Measurements from ENCODE around the gene PAK2. TPM values are rescaled to one million over a fixed set of nuclear protein-coding genes. Genes with fewer than 3 reads are reported as not detected.

Gene PAK2
- 10 to 100 TPM; 70.1 to 83.3 TPM for total RNA-seq

- peak within 1 kb of the TSS; percentile 90 for H3K4me3 Mint-ChIP-seq
- no peaks in the 10 kb centered on the region for H3K9me3 Mint-ChIP-seq
These were observed at the start of gene PAK2 for GRCh38 chr3:196739671-196740480. Gene PAK2, plus strand, starts transcription at chr3:196739857. Its CDS starts 42,790 bp downstream, at chr3:196782647.

DNA sequence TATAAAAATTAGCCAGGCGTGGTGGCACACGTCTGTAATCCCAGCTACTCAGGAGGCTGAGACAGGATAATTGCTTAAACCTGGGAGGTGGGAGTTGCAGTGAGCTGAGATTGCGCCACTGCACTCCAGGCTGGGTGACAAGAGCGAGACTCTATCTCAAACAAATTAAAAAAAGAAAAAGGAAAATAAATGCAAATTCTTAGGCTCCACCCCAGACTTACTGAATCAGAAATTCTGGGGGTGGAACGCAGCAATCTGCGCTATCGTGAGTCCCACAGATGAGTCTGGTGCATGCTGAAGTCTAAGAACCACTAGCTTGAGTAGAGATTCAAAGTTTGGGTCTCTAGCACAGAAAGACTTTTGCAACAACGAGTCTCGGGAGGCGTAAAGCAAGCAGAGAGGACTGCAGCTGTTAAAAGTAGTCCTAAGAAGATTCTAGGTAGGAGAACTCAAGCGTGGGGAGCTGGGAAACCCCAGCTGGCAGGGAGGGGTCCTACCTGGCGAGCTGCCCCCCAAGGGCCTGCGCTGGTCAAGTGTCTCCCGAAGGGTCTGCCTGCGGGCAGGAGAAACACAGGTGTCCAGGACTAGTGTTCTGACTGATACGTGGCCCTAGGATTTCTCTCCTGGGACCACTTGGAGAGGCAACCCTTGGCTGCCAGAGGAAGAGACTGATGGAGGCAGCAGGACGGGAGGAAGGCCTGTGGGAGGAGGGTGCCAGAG lies 49.6 kb upstream of the PAK2 start:
- ATAC-seq (no peak), DNase-seq (ENCODE audit: low spot score) (no peak)
- Mint-ChIP-seq H3K36me3 (no peaks in the 10 kb centered on the region), H3K9me3 (no peaks in the 10 kb centered on the region), H3K4me3 (no peak overlapping the region), H3K27me3 (no peaks in the 10 kb centered on the region), H3K27ac (peak overlapping the region in 1 of 2 donors; percentile 31), H3K4me1 (ENCODE audit: low read depth in 2 of 2) (peaks cover 19 to 20% of the 10 kb centered on the region in 2 donors)

More at GRCh38 chr3:196739671-196740480, at the start of gene PAK2:
- peaks cover 12% of the 10 kb centered on the region for H3K36me3 Mint-ChIP-seq
- peaks cover 25 to 28% of the 10 kb centered on the region in 2 donors for H3K4me1 Mint-ChIP-seq (ENCODE audit: low read depth in 2 of 2)
- DNase-seq (ENCODE audit: low spot score), result peak; percentile 94
- peak within 1 kb of the TSS; percentile 79 to 94 for H3K27ac Mint-ChIP-seq
- peak; percentile 98 for ATAC-seq
- H3K27me3 Mint-ChIP-seq, result no peaks in the 10 kb centered on the region

DNA sequence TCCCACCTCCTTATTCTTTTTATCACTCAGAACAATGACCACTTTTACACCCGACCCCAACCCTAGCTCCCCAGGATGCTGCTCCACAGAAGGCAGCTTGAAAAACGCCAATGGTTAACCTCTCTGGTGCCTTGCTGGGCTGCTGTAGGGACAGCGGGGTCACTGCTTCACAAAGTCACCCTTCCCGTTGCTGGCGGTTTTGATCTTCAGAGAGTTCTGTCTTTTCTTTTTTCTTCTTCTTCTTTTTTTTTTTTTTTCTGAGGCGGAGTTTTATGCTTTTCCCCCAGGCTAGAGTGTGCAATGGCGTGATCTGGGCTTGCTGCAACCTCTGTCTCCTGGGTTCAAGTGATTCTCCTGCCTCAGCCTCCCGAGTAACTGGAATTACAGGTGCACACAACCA lies 48.3 kb upstream of the PAK2 start:
- DNase-seq (ENCODE audit: low spot score) (no peak), ATAC-seq (no peak)
- H3K27ac Mint-ChIP-seq, result no peak overlapping the region
- H3K9me3 Mint-ChIP-seq, result no peaks in the 10 kb centered on the region
- H3K4me3 Mint-ChIP-seq, result no peak overlapping the region
- H3K36me3 Mint-ChIP-seq, result no peaks in the 10 kb centered on the region
- H3K27me3 Mint-ChIP-seq, result no peaks in the 10 kb centered on the region
- peaks cover 10 to 20% of the 10 kb centered on the region in 2 donors for H3K4me1 Mint-ChIP-seq (ENCODE audit: low read depth in 2 of 2)

DNA sequence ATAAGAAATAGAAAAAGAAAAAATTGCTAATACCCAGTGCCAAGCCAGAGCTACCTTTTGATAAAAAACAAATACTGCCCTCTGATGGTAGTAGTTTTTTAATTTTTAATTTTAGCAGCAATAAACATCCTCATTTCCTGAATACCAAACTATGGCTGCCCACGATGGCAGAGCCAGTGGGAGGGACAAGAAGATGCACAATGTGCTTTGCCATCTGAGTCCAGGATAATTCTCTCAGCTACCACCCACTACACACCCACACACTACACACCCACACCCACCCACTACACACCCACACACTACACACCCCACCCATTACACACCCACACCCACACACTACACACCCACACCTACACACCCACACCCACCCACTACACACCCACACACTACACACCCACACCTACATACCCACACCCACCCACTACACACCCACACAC lies 45.4 kb upstream of the PAK2 start:
- H3K27ac Mint-ChIP-seq, result no peak overlapping the region
- no peaks in the 10 kb centered on the region for H3K9me3 Mint-ChIP-seq
- DNase-seq (ENCODE audit: low spot score), result no peak
- H3K36me3 Mint-ChIP-seq, result no peaks in the 10 kb centered on the region
- no peaks in the 10 kb centered on the region for H3K27me3 Mint-ChIP-seq
- peaks cover 0 to 9% of the 10 kb centered on the region in 2 donors for H3K4me1 Mint-ChIP-seq (ENCODE audit: low read depth in 2 of 2)
- no peak for ATAC-seq
- H3K4me3 Mint-ChIP-seq, result no peak overlapping the region

DNA sequence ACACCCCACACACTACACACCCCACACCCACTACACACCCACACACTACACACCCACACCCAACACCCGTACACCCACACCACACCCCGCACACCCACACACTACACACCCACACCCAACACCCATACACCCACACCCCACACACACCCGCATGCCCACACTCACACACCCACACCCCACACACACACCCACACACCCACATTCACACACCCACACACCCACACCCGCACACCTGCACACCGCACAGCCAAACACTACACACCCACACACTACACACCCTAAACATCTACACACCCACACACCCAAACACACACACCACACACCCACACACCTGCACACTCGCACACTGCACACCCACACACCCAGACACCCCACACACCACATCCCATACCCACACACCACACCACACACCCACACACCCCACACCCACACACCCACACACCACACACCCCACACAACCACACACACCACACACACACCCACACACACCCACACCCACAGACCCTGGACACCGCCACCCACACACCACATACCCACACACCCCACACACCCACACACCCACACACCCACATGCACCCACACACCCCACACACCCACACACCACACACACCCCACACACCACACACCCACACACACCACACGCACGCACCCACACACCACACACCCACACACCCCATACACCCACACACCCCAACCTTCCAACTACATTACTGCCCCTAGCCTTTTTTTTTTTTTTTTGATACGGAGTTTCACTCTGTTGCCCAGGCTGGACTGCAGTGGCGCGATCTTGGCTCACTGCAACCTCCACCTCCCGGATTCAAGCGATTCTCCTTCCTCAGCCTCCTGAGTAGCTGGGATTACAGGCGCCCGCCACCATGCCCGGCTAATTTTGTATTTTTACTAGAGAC lies 44.5 kb upstream of the PAK2 start:
- DNase-seq (ENCODE audit: low spot score), result no peak
- Mint-ChIP-seq H3K9me3 (no peaks in the 10 kb centered on the region), H3K4me3 (no peak overlapping the region), H3K27ac (peak overlapping the region; percentile 60 to 84), H3K27me3 (no peaks in the 10 kb centered on the region), H3K36me3 (no peaks in the 10 kb centered on the region), H3K4me1 (ENCODE audit: low read depth in 2 of 2) (peaks cover 0 to 9% of the 10 kb centered on the region in 2 donors)
- peak; percentile 57 to 60 for ATAC-seq

- Mint-ChIP-seq H3K9me3 (no peaks in the 10 kb centered on the region), H3K4me1 (ENCODE audit: low read depth in 2 of 2) (peaks cover 0 to 9% of the 10 kb centered on the region in 2 donors), H3K27me3 (no peaks in the 10 kb centered on the region), H3K27ac (peak overlapping the region; percentile 60 to 84), H3K36me3 (no peaks in the 10 kb centered on the region), H3K4me3 (no peak overlapping the region)
- ATAC-seq, result no peak
- no peak for DNase-seq (ENCODE audit: low spot score)
These were observed 43.8 kb upstream of the PAK2 start for GRCh38 chr3:196695849-196696226.

DNA sequence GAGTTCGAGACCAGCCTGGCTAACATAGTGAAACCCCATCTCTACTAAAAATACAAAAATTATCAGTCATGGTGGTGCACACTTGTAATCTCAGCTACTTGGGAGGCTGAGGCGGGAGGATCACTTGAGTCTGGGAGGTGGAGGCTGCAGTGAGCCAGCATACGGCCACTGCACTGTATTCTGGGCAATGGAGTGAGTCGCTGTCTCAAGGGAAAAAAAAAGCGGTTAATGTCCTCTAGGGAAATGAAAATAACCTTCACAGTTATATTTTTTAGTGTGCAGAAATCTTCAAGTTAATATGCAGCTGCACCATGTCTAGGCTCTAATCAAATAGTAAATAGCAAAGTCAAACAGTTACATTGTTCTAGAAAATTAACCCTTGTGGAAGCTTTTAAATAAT lies 42.4 kb upstream of the PAK2 start:
- peaks cover 0 to 9% of the 10 kb centered on the region in 2 donors for H3K4me1 Mint-ChIP-seq (ENCODE audit: low read depth in 2 of 2)
- H3K27me3 Mint-ChIP-seq, result no peaks in the 10 kb centered on the region
- no peak overlapping the region for H3K4me3 Mint-ChIP-seq
- no peaks in the 10 kb centered on the region for H3K36me3 Mint-ChIP-seq
- DNase-seq (ENCODE audit: low spot score) (no peak), ATAC-seq (no peak)
- no peaks in the 10 kb centered on the region for H3K9me3 Mint-ChIP-seq
- H3K27ac Mint-ChIP-seq, result no peak overlapping the region

GRCh38 chr3:196699749-196700148 lies 39.9 kb upstream of the PAK2 start:
- no peaks in the 10 kb centered on the region for H3K27me3 Mint-ChIP-seq
- DNase-seq (ENCODE audit: low spot score) (no peak), ATAC-seq (no peak)
- H3K27ac Mint-ChIP-seq, result no peak overlapping the region
- H3K4me3 Mint-ChIP-seq, result no peak overlapping the region
- no peaks in the 10 kb centered on the region for H3K36me3 Mint-ChIP-seq
- no peaks in the 10 kb centered on the region for H3K9me3 Mint-ChIP-seq
- H3K4me1 Mint-ChIP-seq (ENCODE audit: low read depth in 2 of 2), result peaks cover 0 to 9% of the 10 kb centered on the region in 2 donors

- H3K27me3 Mint-ChIP-seq, result no peaks in the 10 kb centered on the region
- peaks cover 0 to 3% of the 10 kb centered on the region in 2 donors for H3K4me1 Mint-ChIP-seq (ENCODE audit: low read depth in 2 of 2)
- H3K9me3 Mint-ChIP-seq, result no peaks in the 10 kb centered on the region
- H3K4me3 Mint-ChIP-seq, result no peak overlapping the region
- H3K27ac Mint-ChIP-seq, result no peak overlapping the region
- ATAC-seq (no peak), DNase-seq (ENCODE audit: low spot score) (no peak)
- H3K36me3 Mint-ChIP-seq, result no peaks in the 10 kb centered on the region
These were observed 38.9 kb upstream of the PAK2 start for GRCh38 chr3:196700801-196701200.

GRCh38 chr3:196706327-196706726 lies 33.3 kb upstream of the PAK2 start:
- no peak overlapping the region for H3K4me3 Mint-ChIP-seq

DNA sequence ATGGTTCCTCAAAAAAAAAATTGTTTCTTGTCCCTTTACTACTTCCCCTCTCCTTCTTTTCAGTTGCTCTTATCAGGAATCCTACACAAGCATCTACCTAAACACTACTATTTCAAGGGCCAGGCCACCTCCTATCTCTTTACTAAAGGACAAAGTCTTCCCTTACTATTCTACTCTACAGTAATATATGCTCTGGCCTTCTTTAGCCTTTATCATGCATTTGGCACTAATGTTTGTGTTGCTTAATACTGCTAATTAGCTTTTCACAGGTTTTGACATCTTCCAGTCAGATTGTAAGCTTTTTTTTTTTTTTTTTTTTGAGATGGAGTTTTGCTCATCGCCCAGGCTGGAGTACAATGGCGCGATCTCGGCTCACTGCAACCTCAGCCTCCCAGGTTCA lies 32.9 kb upstream of the PAK2 start:
- no peaks in the 10 kb centered on the region for H3K9me3 Mint-ChIP-seq
- ATAC-seq (no peak), DNase-seq (ENCODE audit: low spot score) (no peak)
- no peaks in the 10 kb centered on the region for H3K27me3 Mint-ChIP-seq
- no peaks in the 10 kb centered on the region for H3K36me3 Mint-ChIP-seq
- H3K27ac Mint-ChIP-seq, result no peak overlapping the region
- H3K4me1 Mint-ChIP-seq (ENCODE audit: low read depth in 2 of 2), result peaks cover 6 to 15% of the 10 kb centered on the region in 2 donors
- H3K4me3 Mint-ChIP-seq, result no peak overlapping the region

More at GRCh38 chr3:196706327-196706726, 33.3 kb upstream of the PAK2 start:
- DNase-seq (ENCODE audit: low spot score) (no peak), ATAC-seq (no peak)
- peaks cover 2 to 11% of the 10 kb centered on the region in 2 donors for H3K4me1 Mint-ChIP-seq (ENCODE audit: low read depth in 2 of 2)
- no peak overlapping the region for H3K27ac Mint-ChIP-seq
- no peaks in the 10 kb centered on the region for H3K27me3 Mint-ChIP-seq
- no peaks in the 10 kb centered on the region for H3K36me3 Mint-ChIP-seq
- H3K9me3 Mint-ChIP-seq, result no peaks in the 10 kb centered on the region

- ATAC-seq (no peak), DNase-seq (ENCODE audit: low spot score) (no peak)
- no peak overlapping the region for H3K27ac Mint-ChIP-seq
- no peak overlapping the region for H3K4me3 Mint-ChIP-seq
- no peaks in the 10 kb centered on the region for H3K36me3 Mint-ChIP-seq
- peaks cover 8 to 18% of the 10 kb centered on the region in 2 donors for H3K4me1 Mint-ChIP-seq (ENCODE audit: low read depth in 2 of 2)
- no peaks in the 10 kb centered on the region for H3K9me3 Mint-ChIP-seq
- no peaks in the 10 kb centered on the region for H3K27me3 Mint-ChIP-seq
These were observed 32.1 kb upstream of the PAK2 start for GRCh38 chr3:196707566-196707965.

DNA sequence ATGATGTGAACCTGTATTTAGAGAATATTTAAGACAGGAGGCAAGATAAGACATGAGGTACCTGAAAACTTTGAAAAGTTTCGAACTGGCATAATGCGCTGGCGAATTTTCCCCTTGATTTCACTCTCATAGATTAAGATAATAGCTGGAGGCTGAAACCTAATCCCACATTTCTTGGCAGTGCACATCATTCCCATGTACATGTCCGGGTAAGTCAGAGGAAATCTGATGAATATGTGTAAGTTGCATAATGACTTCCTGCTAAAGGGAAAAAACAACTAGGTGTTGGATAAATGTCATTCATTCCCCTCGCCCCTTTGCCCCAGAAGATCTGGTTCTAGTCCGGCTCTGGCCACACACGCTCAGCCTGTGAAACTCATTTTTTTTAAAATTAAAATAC lies 31.2 kb upstream of the PAK2 start:
- DNase-seq (ENCODE audit: low spot score) (no peak), ATAC-seq (no peak)
- H3K36me3 Mint-ChIP-seq, result no peaks in the 10 kb centered on the region
- no peaks in the 10 kb centered on the region for H3K9me3 Mint-ChIP-seq
- no peak overlapping the region for H3K27ac Mint-ChIP-seq
- H3K4me3 Mint-ChIP-seq, result no peak overlapping the region
- H3K27me3 Mint-ChIP-seq, result no peaks in the 10 kb centered on the region
- peaks cover 11 to 18% of the 10 kb centered on the region in 2 donors for H3K4me1 Mint-ChIP-seq (ENCODE audit: low read depth in 2 of 2)
